SK-N-SH (cell line): Measurements from ENCODE around the gene ACAD11.

Source experiments
- GABPA ChIP-seq: IDR thresholded peaks from 2 replicates; pipeline ENCODE4 v1.4.0; 2012; ENCODE audit warnings: low read depth, mild to moderate bottlenecking
- MAX ChIP-seq: IDR thresholded peaks from 2 replicates; pipeline ENCODE4 v1.4.0; 2012; ENCODE audit warnings: low read depth
- ZBTB33 ChIP-seq: IDR thresholded peaks from 2 replicates; pipeline ENCODE4 v1.4.0; 2012; ENCODE audit warnings: low read depth, borderline replicate concordance
- TF ChIP-seq, protein P1 (sequence below): fragments of 200-600 bp; sonication (generic); IDR thresholded peaks from 2 replicates; pipeline ENCODE4 v1.6.1; 2017; ENCODE audit warnings: antibody characterized with exemption, mild to moderate bottlenecking, moderate library complexity
- TF ChIP-seq, protein P2 (sequence below): IDR thresholded peaks from 2 replicates; pipeline ENCODE4 v1.6.1; 2012; ENCODE audit warnings: mild to moderate bottlenecking, low read depth, low read length, moderate library complexity

DNA sequence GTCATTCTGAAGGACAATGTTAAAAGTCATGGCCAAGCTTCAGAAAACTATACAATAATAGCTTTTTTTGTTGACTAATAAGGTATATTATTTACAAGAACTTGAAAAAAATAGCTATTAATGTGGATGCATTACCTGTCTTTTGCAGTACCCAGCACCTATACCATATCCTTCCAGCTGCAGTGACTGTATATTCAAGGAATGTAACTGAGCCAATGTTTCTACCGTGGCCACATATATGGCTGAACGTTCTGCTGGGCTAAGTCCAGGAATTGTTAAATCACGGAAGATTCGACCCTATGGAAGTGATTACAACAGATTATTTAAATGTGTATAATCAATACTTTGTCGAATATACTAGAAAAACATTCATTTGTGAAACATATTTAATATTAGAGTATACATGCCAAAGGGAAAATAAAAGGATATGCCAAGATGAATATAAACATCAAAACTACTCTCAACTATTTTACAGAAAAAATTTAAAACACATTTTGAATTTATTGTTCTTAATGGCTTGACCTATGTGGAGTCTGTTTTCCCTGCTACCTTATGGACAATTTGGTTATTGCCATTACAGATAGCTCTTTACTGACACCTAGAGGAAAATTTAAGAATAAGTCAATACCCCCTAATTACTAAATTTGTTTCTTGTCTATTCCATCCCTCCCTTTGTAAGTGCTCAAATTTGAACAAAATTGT lies 17.6 kb downstream of the ACAD11 start:
- TF ChIP-seq, protein P1, sequence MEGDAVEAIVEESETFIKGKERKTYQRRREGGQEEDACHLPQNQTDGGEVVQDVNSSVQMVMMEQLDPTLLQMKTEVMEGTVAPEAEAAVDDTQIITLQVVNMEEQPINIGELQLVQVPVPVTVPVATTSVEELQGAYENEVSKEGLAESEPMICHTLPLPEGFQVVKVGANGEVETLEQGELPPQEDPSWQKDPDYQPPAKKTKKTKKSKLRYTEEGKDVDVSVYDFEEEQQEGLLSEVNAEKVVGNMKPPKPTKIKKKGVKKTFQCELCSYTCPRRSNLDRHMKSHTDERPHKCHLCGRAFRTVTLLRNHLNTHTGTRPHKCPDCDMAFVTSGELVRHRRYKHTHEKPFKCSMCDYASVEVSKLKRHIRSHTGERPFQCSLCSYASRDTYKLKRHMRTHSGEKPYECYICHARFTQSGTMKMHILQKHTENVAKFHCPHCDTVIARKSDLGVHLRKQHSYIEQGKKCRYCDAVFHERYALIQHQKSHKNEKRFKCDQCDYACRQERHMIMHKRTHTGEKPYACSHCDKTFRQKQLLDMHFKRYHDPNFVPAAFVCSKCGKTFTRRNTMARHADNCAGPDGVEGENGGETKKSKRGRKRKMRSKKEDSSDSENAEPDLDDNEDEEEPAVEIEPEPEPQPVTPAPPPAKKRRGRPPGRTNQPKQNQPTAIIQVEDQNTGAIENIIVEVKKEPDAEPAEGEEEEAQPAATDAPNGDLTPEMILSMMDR = peak; percentile 81
- no peak for TF ChIP-seq GABPA
- no peak for TF ChIP-seq ZBTB33
- TF ChIP-seq, protein P2, sequence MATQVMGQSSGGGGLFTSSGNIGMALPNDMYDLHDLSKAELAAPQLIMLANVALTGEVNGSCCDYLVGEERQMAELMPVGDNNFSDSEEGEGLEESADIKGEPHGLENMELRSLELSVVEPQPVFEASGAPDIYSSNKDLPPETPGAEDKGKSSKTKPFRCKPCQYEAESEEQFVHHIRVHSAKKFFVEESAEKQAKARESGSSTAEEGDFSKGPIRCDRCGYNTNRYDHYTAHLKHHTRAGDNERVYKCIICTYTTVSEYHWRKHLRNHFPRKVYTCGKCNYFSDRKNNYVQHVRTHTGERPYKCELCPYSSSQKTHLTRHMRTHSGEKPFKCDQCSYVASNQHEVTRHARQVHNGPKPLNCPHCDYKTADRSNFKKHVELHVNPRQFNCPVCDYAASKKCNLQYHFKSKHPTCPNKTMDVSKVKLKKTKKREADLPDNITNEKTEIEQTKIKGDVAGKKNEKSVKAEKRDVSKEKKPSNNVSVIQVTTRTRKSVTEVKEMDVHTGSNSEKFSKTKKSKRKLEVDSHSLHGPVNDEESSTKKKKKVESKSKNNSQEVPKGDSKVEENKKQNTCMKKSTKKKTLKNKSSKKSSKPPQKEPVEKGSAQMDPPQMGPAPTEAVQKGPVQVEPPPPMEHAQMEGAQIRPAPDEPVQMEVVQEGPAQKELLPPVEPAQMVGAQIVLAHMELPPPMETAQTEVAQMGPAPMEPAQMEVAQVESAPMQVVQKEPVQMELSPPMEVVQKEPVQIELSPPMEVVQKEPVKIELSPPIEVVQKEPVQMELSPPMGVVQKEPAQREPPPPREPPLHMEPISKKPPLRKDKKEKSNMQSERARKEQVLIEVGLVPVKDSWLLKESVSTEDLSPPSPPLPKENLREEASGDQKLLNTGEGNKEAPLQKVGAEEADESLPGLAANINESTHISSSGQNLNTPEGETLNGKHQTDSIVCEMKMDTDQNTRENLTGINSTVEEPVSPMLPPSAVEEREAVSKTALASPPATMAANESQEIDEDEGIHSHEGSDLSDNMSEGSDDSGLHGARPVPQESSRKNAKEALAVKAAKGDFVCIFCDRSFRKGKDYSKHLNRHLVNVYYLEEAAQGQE = no peak
- no peak for TF ChIP-seq MAX
